Hepatocyte (in vitro differentiated cells): ENCODE data around the gene CXCR2.

Experiments
- CTCF ChIP-seq: fragments of 200-600 bp; sonication (generic); IDR thresholded peaks from 2 replicates; pipeline ENCODE4 v1.5.1; 2016; ENCODE audit warnings: antibody characterized with exemption, mild to moderate bottlenecking; ENCODE audit not compliant: poor library complexity
- EZH2 ChIP-seq: fragments of 200-600 bp; sonication (generic); IDR thresholded peaks from 2 replicates; pipeline ENCODE4 v1.6.1; 2016; ENCODE audit warnings: antibody characterized with exemption, mild to moderate bottlenecking, borderline replicate concordance
- EZH2phosphoT487 ChIP-seq: fragments of 200-600 bp; sonication (generic); IDR thresholded peaks from one replicate; pipeline ENCODE4 v1.6.1; 2018; ENCODE audit warnings: antibody characterized with exemption, mild to moderate bottlenecking, low read depth, moderate library complexity; ENCODE audit not compliant: unreplicated experiment, severe bottlenecking

GRCh38 chr2:218146056-218146455 is 20.2 kb downstream of the CXCR2 start:
- no peak for TF ChIP-seq CTCF
- no peak for TF ChIP-seq EZH2phosphoT487
- TF ChIP-seq EZH2, result no peak
